HG03135 (cell line): ENCODE measurements around the gene STK11IP.

Source experiments
- ATAC-seq: cut with Tn5 transposase; IDR thresholded peaks from one replicate; pipeline ENCODE4 v1.9.1; 2021; ENCODE audit warnings: mild to moderate bottlenecking, moderate library complexity; ENCODE audit not compliant: unreplicated experiment

Gene STK11IP

GRCh38 chr2:219561179-219562048 lies 36.2 kb upstream of the STK11IP start:
- no peak for ATAC-seq

- no peak for ATAC-seq
These were observed 35.3 kb upstream of the STK11IP start for GRCh38 chr2:219562049-219563020.

DNA sequence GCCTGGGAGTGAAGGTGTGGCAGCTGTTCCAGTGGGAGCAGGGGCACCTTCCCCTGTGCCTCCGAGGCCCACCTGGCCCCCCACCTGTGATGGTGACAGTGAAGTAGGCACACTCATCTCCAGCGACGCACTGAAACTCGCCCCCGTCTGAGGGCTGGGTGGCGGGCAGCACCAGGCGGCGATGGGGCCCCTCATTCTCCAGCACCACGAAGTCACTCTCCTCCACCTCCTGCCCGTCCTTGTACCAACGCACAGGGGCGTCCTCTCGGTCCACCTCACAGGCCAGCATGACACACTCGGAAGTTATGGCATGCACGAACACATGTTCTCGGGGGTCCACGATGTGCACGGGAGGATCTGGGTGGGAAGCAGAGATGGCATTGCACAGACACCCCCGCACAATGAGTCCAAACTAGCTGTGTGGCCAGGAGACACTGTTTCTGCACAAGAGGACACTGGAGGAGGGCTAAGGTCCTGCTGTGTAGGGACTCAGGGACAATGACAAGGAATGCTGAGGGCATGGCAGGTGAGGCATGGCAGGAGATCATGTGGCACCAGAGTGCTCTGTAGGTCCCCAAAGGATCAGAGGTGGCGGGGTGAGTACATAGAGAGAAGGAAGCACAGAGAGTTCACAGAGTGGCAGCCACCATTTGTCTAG lies 34.3 kb upstream of the STK11IP start:
- no peak for ATAC-seq

GRCh38 chr2:219565130-219566080 lies 32.3 kb upstream of the STK11IP start:
- ATAC-seq, result no peak

DNA sequence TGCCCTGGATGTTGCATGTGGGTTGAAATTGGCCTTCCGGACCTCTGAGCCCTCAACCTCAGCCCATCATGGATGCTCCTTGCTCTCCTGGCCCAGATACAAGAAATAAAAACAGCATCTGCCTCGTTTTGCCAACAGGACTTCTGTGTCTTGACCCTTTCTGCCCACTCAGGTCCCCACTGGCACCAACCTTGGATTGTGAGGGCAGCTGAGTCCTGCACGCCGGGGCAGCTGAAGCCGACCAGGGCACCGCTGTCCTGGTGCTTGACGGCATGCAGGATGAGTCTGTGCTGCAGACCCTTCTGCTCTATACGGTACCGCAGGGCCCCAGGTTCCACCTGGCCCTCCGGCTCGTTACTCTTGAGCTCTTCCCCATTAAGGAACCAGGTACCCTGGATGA lies 31.0 kb upstream of the STK11IP start:
- no peak for ATAC-seq

DNA sequence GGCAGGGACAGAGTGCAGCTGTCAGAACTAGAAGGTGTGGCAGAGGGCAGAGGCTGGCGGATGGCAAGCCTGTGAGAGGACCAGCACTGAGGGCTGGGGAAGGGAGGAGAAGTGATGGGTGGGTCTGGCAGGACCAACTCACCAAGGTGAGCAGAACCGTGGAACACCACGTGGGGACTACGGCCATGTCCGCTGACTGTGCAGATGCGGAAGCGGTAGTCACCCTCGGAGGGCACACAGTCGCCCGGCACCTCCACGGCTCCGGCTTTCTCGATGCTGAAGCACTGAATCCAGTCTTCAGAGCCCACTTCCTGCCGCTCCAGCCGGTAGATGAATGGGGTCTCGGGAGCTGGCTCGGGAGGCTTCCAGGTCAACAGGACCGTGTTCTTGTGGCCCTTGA lies 30.5 kb upstream of the STK11IP start:
- ATAC-seq, result no peak

DNA sequence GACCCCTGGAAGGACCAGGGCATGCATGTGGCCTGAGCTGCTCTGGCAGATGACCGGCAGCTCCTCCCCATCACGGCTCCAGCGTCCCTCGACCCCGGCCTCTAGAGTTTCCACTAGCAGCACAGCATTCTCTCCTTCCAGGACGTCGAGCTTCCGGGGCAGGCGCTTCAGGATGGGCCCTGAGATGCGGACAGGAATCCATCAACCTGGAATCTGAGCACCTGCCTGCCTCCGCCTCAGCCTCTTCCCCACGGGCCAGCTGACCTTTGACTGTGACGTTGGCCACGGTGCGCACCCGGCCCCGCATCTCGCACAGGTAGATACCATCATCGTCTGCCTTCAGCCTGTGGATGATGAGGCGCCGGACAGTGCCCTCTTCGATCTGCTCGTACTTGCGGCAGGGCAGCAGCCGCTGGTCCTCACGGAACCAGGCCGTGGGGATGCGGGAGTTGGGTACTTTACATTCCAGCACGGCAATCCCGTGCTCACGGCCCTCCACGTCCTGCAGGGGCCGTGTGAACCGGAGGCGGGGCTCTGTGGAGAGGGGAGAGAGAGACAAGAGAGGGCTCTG lies 29.8 kb upstream of the STK11IP start:
- ATAC-seq, result no peak

- ATAC-seq, result no peak
These were observed 28.6 kb upstream of the STK11IP start for GRCh38 chr2:219569041-219569440.

DNA sequence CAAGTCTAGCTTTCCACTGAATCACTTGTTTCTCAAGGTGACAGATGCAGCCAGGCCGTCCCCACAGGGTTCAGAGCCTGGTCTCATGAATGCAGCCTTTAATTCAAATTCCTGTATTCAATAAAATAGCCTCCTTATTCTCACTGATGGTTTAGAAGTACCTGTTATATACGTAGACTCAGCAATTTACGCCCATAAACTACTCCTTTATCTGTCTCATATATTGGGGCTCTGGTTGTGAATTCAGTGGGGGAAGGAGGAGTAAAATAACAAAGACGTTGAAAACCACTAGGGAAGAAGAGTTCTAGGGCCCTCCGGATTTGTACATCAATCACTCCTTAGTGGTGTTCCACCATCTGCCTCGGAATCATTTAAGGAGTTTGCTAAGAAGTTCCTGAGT lies 28.0 kb upstream of the STK11IP start:
- no peak for ATAC-seq

DNA sequence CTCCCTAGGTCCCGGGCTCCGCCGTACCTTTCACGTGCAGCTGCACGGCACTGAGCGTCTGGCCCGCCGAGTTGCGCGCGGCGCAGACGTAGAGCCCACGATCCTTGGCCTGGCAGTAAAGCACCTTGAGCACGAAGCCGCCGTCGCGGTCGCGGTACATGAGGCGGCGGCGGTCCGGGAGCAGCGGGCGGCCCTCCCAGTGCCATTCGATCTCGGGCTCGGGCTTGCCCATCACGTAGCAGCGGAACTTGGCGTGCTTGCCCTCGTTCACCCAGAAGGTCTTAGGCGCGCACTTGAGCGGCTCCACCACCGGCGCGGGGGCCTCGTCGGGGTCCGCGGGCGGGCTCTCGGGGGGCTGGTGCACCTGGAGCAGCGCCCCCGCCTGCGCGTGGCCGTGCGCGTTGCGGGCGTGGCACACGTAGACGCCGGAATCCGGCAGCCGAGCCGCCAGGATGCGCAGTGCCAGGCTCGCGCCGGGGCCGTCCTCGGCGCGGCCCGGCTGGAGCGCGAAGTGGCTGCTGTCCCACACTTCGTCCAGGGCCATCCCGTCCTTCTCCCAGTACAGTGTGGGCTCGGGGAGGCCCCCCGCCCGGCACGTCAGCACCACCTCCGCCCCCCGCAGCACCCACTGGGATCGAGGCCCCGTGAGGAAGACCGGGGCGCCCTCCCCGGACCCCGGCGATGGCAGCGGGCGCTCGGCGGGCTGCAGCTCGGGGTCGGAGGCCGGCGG lies 27.3 kb upstream of the STK11IP start:
- ATAC-seq, result no peak

- ATAC-seq, result no peak
These were observed 26.7 kb upstream of the STK11IP start for GRCh38 chr2:219570924-219571310.

DNA sequence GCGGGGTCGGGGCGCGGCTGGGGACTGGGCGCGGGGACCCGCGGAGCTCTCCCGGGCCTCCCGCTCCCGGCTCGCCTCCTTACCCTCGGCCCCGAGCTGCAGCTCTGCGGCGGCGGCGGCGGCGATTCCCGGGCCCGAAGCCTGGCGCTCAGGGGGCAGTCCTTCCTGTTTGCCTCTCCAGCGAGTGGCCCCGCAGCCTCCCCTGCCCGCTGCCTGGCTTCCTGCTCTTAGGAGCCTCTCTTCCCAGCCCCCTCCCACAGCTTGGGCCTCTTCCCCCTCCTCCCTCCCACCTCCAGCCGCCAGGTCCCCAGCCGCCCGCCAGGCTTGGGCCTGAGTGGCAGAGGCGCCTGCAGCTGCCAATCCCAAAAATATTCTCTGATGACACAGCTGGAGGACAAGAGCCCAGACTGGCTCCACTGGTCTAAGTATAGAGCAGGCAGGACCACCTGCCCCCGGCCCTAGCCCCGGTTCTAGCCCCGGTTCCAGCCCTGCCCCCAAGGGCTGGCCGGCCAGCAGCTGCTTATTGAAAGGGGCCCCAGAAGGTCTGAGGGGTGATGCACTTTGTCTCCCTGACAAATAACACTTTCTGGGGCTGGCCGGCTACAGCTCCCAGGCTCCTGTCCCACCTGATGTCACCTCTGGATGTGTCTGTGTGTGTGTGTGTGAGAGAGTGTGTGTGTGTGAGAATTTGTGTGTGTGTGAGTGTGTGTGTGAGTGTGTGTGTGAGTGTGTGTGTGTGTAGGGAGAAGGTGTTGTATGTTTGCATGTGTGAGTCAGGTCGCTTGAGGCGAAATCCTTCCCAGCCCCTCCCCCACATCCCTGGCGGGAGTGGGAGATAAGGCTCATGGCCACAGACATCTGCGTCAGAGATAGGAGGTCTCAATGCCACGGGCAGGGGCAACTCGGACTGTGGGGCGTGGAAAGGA lies 26.1 kb upstream of the STK11IP start, which contains the start of gene OBSL1:
OBSL1 (minus strand) TSS at position 229 of the 926 bp plus-strand sequence. CDS start 307 bp downstream, outside the sequence.
- no peak for ATAC-seq

DNA sequence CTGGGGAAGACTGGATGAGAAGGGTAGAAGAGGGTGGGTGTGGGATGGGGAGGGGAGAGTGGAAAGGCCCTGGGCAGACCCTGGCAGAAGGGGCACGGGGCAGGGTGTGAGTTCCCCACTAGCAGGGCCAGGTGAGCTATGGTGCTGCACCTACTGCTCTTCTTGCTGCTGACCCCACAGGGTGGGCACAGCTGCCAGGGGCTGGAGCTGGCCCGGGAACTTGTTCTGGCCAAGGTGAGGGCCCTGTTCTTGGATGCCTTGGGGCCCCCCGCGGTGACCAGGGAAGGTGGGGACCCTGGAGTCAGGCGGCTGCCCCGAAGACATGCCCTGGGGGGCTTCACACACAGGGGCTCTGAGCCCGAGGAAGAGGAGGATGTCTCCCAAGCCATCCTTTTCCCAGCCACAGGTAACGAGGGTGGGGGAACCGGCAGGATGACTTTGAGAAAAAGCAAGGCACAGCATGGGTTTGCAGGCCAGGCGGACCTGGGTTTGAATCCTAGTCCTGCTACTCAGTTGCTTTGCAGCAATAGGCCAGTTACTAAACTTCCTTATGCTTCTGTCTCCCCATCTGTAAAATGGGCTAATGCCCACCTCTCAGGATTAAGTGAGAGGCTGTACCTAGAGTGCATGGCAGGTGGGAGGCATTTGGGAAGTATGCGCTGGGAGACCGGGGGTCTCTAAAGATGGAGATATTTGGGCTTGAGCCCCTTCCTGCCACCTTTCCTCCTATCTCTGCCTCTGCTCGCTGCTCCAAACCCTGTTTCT lies 25.2 kb upstream of the STK11IP start, which contains the start of gene INHA:
INHA (plus strand) TSS at position 74 of the 765 bp plus-strand sequence; CDS start at position 139, 65 bp downstream.
- no peak for ATAC-seq

DNA sequence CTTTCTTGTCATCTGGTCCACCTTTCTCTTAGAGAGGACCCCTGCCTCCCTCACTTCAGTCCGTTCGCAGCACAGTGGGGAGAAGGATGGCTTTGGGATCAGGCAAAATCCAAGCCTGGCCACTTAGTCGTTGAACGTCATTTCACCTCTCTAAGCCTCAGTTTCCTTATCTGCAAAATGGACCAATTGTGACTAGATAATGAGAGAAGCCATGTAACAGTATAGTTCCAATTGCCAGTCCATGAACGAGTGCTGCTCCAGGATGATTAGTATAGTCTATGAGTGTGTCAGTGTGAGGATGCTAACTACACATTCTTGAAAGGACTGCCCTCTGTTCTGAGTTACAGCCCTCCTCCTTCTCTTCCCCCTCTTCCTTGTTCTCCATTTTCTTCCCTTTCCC lies 24.5 kb upstream of the STK11IP start:
- ATAC-seq, result no peak

GRCh38 chr2:219574484-219575311 lies 23.0 kb upstream of the STK11IP start:
- no peak for ATAC-seq
